HG03457 (cell line): ENCODE data around the gene OSER1.

Experiments used
- ATAC-seq: cut with Tn5 transposase; IDR thresholded peaks from one replicate; pipeline ENCODE4 v1.9.1; 2021; ENCODE audit warnings: moderate number of reproducible peaks; ENCODE audit not compliant: unreplicated experiment

The OSER1 gene

GRCh38 chr20:44181611-44182010, 29.0 kb downstream of the OSER1 start:
- ATAC-seq, result no peak

GRCh38 chr20:44180814-44181213, 29.8 kb downstream of the OSER1 start:
- ATAC-seq, result no peak

- ATAC-seq, result no peak
Measured at GRCh38 chr20:44176833-44177534, 33.6 kb downstream of the OSER1 start.

GRCh38 chr20:44174996-44175765, 35.4 kb downstream of the OSER1 start:
- ATAC-seq, result no peak

GRCh38 chr20:44173846-44174245, 36.7 kb downstream of the OSER1 start:
- ATAC-seq, result no peak

- no peak for ATAC-seq
Measured at GRCh38 chr20:44173116-44173515, 37.5 kb downstream of the OSER1 start.

- no peak for ATAC-seq
Measured at GRCh38 chr20:44172572-44172950, 38.0 kb downstream of the OSER1 start.

- no peak for ATAC-seq
Measured at GRCh38 chr20:44171775-44172571, 38.6 kb downstream of the OSER1 start.

- ATAC-seq, result no peak
Measured at GRCh38 chr20:44170816-44171410, 39.7 kb downstream of the OSER1 start.

- no peak for ATAC-seq
Measured at GRCh38 chr20:44167736-44168135, 42.8 kb downstream of the OSER1 start.

- ATAC-seq, result no peak
Measured at GRCh38 chr20:44166477-44166876, 44.1 kb downstream of the OSER1 start.

GRCh38 chr20:44166008-44166407, 44.6 kb downstream of the OSER1 start:
- ATAC-seq, result no peak

- no peak for ATAC-seq
Measured at GRCh38 chr20:44160133-44160532, 50.4 kb downstream of the OSER1 start.

- no peak for ATAC-seq
Measured at GRCh38 chr20:44159711-44160110, 50.9 kb downstream of the OSER1 start.

GRCh38 chr20:44159125-44159524, 51.4 kb downstream of the OSER1 start:
- no peak for ATAC-seq

GRCh38 chr20:44157061-44157460, 53.5 kb downstream of the OSER1 start:
- ATAC-seq, result no peak

GRCh38 chr20:44154521-44155001, 56.0 kb downstream of the OSER1 start:
- no peak for ATAC-seq

GRCh38 chr20:44153636-44154043, 56.9 kb downstream of the OSER1 start:
- no peak for ATAC-seq

- ATAC-seq, result no peak
Measured at GRCh38 chr20:44151621-44152416, 58.8 kb downstream of the OSER1 start.

- ATAC-seq, result no peak
Measured at GRCh38 chr20:44146272-44146671, 64.3 kb downstream of the OSER1 start.
